Lower lobe of right lung (tissue), 2 donors: ENCODE data around the gene ORMDL3. TPM values are rescaled to one million over a fixed set of nuclear protein-coding genes. Genes with fewer than 3 reads are reported as not detected.

Experiments used
- ATAC-seq, 2 donors: fragments of 200-7000 bp; cut with Tn5 transposase; one replicate each; pipeline ENCODE4 v1.9.1; 2020 to 2022; ENCODE audit warnings: mild to moderate bottlenecking in 2 of 2, moderate library complexity in 2 of 2
- DNase-seq: peaks from one replicate; pipeline ENCODE4 v3.0.0-alpha.2; 2020
- H3K27ac ChIP-seq: fragments of 200-600 bp; one replicate; pipeline ENCODE4 v1.8.0; 2022
- H3K27me3 ChIP-seq: fragments of 200-600 bp; one replicate; pipeline ENCODE4 v1.8.0; 2022; ENCODE audit warnings: low read depth
- H3K36me3 ChIP-seq: fragments of 200-600 bp; one replicate; pipeline ENCODE4 v1.8.0; 2022; ENCODE audit warnings: mild to moderate bottlenecking
- H3K4me1 ChIP-seq: fragments of 200-600 bp; one replicate; pipeline ENCODE4 v1.8.0; 2022
- H3K4me3 ChIP-seq: fragments of 200-600 bp; one replicate; pipeline ENCODE4 v1.8.0; 2022; ENCODE audit warnings: mild to moderate bottlenecking
- H3K9me3 ChIP-seq: fragments of 200-600 bp; one replicate; pipeline ENCODE4 v1.8.0; 2022
- intact Hi-C: fragments of 100-400 bp; cut with DNase I; formaldehyde crosslinking; loops from one replicate; pipeline ENCODE4 v1.11.0; 2022
- total RNA-seq: library from RNA; stranded (reverse); fragmentation: NEBNext Ultra II Directional; extraction: Animal tissue kit (Norgen Biotek cat#: 25700); gene quantifications from one replicate; pipeline ENCODE4 v1.2.1, GENCODE V29; 2021
- TF ChIP-seq, protein P1 (sequence below): fragments of 200-600 bp; IDR thresholded peaks from one replicate; pipeline ENCODE4 v1.8.0; 2022; ENCODE audit warnings: antibody characterized with exemption, mild to moderate bottlenecking
- donor health status: DM: no; HTN: yes; CAD: no; lungs with severe emphysema.

The ORMDL3 gene
- total RNA-seq, 1 donor from 2014 or later = 61.3 TPM

DNA sequence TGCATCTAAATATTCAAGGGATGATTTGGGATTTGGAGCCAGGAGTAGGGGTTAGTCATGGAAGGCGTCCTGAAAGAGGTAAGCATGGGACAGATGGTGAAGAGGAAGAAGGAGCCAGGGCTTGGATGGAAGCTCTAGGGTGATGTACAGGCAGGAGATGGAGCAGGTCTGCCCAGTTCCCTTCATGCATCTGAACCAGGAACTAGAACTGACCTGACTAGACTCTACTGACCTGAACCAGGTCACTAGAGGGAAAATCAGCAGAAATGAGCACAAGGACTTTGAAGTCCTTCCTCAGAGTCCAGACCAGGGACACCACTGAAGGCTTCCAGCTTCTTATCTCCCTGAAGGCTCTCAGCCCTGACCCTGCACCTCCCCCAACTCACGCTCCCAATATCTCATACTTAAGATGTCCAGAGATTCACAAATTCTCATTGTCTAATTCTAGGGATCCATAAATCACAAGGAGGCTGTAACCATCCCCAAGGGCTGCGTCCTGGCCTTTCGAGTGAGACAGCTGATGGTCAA, 43.7 kb upstream of the ORMDL3 start:
- Histone ChIP-seq H3K9me3 (no peaks in the 10 kb centered on the region), H3K4me3 (no peak overlapping the region), H3K27me3 (no peaks in the 10 kb centered on the region), H3K27ac (no peak overlapping the region), H3K4me1 (no peaks in the 10 kb centered on the region), H3K36me3 (no peaks in the 10 kb centered on the region)
- TF ChIP-seq, protein P1, sequence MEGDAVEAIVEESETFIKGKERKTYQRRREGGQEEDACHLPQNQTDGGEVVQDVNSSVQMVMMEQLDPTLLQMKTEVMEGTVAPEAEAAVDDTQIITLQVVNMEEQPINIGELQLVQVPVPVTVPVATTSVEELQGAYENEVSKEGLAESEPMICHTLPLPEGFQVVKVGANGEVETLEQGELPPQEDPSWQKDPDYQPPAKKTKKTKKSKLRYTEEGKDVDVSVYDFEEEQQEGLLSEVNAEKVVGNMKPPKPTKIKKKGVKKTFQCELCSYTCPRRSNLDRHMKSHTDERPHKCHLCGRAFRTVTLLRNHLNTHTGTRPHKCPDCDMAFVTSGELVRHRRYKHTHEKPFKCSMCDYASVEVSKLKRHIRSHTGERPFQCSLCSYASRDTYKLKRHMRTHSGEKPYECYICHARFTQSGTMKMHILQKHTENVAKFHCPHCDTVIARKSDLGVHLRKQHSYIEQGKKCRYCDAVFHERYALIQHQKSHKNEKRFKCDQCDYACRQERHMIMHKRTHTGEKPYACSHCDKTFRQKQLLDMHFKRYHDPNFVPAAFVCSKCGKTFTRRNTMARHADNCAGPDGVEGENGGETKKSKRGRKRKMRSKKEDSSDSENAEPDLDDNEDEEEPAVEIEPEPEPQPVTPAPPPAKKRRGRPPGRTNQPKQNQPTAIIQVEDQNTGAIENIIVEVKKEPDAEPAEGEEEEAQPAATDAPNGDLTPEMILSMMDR = no peak
- DNase-seq (no peak), ATAC-seq (no peak)
- intact Hi-C loops = no loop called here

DNA sequence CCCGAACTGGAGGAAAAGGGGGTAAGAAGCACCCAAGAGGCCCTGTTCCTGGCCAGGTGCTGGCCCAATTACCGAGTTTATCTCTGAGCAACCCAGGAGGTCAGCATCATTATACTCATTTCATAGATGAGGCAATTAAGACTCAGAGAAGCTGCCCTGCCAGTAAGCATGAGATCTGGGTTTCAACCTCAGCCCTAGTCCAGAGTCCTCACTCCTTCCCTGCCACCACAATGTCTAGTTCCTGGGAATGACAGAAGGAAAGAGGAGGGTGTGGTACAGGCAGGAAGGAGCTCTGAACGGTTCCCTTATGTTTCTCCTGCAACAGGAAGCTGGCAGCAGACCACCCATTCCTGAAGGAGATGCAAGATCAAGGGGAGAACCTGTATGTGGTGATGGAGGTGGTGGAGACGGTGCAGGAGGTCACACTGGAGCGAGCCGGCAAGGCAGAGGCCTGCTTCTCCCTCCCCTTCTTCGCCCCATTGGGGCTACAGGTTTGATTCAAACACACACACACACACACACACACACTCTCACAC, 42.8 kb upstream of the ORMDL3 start:
- ATAC-seq (no peak), DNase-seq (no peak)
- Histone ChIP-seq H3K27me3 (no peaks in the 10 kb centered on the region), H3K36me3 (no peaks in the 10 kb centered on the region), H3K9me3 (no peaks in the 10 kb centered on the region), H3K4me1 (no peaks in the 10 kb centered on the region), H3K4me3 (no peak overlapping the region), H3K27ac (no peak overlapping the region)
- TF ChIP-seq, protein P1 = no peak
- intact Hi-C loops = no loop called here

DNA sequence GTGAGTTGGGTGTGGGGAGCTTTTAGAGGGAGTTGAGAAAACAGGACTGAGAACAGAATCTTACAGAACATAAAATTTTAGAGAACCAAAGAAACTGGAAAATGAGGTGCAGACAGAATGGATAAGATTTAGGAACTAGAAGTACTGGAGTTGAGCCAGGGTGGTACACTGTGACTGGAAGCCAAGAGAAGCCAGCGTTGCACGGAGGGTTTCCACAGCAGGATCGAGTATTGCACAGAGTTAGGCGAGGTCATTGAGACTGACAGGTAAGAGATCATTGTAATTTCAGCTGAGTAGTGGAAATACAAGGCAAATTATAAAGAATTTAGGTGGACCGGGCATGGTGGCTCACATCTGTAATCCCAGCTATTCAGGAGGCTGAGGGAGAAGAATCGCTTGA, 42.0 kb upstream of the ORMDL3 start:
- no peaks in the 10 kb centered on the region for H3K9me3 ChIP-seq
- no peaks in the 10 kb centered on the region for H3K36me3 ChIP-seq
- no peak overlapping the region for H3K27ac ChIP-seq
- TF ChIP-seq, protein P1 = no peak
- intact Hi-C loops = no loop called here
- H3K4me3 ChIP-seq = no peak overlapping the region
- DNase-seq (no peak), ATAC-seq (no peak)
- H3K4me1 ChIP-seq = no peaks in the 10 kb centered on the region
- no peaks in the 10 kb centered on the region for H3K27me3 ChIP-seq

DNA sequence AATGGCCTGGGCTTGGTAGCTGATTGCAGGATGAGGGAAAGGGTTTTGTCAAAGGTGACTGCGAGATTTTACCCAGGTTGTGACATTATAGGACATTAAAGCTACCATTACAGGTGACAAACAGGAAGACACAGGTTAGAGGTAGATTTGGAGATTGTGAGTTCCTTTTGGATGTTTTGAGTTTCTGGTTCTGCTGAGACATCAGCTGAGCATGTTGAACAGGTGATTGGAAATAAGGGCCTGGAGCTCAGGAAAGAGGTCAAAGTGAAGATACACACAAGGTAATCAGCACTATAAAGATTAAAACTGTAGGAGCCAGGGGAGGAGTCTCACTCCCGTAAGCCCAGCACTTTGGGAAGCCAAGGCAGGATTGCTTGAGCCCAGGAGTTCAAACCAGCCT, 41.4 kb upstream of the ORMDL3 start:
- H3K36me3 ChIP-seq = no peaks in the 10 kb centered on the region
- H3K27me3 ChIP-seq = no peaks in the 10 kb centered on the region
- H3K4me3 ChIP-seq = no peak overlapping the region
- H3K9me3 ChIP-seq = no peaks in the 10 kb centered on the region
- no peak overlapping the region for H3K27ac ChIP-seq
- intact Hi-C loops = no loop called here
- TF ChIP-seq, protein P1 = no peak
- no peak for DNase-seq
- no peak for ATAC-seq
- H3K4me1 ChIP-seq = no peaks in the 10 kb centered on the region

DNA sequence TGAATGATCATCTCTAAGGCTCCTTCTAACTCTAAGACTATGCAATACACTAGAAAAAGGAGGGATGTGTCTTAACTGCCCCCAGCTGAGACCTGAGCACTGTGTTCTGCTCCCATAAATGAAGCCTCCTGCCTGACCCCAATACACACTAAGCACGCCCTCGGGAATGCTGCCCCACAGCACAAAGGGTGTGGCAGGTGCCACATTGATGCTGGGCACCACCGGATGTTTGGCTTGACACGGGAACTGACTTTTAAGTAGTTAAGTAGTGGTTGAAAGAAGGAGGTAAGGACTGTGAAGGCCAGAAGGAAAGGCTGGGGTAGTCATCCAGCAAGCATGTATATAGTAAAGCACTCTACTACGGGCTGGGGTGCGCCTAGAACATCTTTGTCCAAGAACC, 39.4 kb upstream of the ORMDL3 start:
- intact Hi-C loops = no loop called here
- TF ChIP-seq, protein P1 = no peak
- H3K27ac ChIP-seq = no peak overlapping the region
- H3K9me3 ChIP-seq = no peaks in the 10 kb centered on the region
- no peaks in the 10 kb centered on the region for H3K27me3 ChIP-seq
- no peak for DNase-seq
- no peaks in the 10 kb centered on the region for H3K4me1 ChIP-seq
- H3K4me3 ChIP-seq = no peak overlapping the region
- H3K36me3 ChIP-seq = no peaks in the 10 kb centered on the region
- ATAC-seq = no peak
